Uterus (tissue), 2 donors: ENCODE results near the gene OPALIN.

Experiments
- CTCF ChIP-seq, 4 experiments: fragments of 200-600 bp in 2 of 4; fragments of 450-650 bp in 2 of 4; sonication (generic) in 2 of 4; IDR thresholded peaks; one replicate each; pipeline ENCODE4 v1.5.1; 2016 to 2019; ENCODE audit warnings: antibody characterized with exemption in 4 of 4, mild to moderate bottlenecking in 2 of 4, moderate library complexity in 1 of 4
- POLR2A ChIP-seq, 2 donors: fragments of 450-650 bp; IDR thresholded peaks; one replicate each; pipeline ENCODE4 v1.6.1; 2016; ENCODE audit warnings: antibody characterized with exemption in 2 of 2, mild to moderate bottlenecking in 1 of 2, moderate library complexity in 1 of 2

- TF ChIP-seq CTCF (IDR thresholded peaks at IDR 0.05), result no peak
- TF ChIP-seq POLR2A (IDR thresholded peaks at IDR 0.05), result no peak
Observed at GRCh38 chr10:96311180-96311715, 47.6 kb downstream of the OPALIN start.
